Stimulated activated CD4-positive, alpha-beta T cell treated with anti-CD3 and anti-CD28 coated beads, Interleukin-15, amount 100 ng/mL, for 1 hour (primary cell): ENCODE data around the gene TNS3.

Experiments
- DNase-seq, 2 donors: peaks; one replicate each; pipeline ENCODE4 v3.0.0-alpha.2; 2020; ENCODE audit warnings: low read depth in 1 of 2, low spot score in 1 of 2

The TNS3 gene

DNA sequence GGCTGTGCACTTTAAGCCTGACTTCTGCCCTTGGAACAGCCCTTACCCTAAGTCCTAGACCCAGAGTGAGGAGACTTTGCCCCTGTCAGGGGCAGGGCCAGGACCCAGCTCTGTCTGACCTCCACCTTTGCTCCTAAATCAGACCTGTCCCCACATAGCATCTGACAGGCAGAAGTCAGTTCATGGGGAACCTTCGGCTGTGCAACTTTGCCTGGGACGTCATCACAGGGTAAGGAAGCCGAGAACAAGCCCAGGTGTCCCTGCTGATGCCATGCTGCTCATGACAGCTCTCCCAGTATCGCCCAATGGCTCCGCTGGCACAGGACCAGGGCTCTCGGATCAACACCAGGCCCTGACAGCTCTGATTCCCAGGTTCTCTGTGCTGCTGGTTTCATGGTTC lies 55.4 kb downstream of the TNS3 start:
- no peak for DNase-seq

DNA sequence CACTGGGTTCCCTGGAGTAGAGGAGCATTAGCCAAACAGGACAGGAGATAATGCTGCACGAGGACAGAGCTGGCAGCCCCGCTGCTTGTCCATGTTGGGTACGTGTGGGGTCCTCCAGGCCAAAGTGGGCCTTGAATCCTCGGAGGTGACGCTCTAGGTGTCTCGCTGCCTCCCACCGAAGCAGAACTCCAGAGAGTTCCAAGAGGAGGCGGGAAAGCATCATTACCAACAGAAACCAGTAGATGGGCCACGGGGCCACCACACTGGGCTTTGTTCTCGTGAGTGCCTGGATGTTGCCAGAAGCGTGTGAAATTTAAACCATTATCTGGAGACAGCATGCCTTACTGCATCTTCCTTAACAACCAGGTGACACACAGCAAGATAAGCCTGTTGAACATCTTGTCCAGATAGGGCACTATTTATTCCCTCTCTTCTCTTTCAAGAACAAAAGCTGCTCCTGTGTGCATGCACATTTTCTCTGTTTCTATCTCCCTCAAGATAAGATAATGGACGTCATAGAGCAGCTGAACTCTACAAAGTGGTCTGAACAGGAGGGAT lies 56.8 kb downstream of the TNS3 start:
- no peak for DNase-seq

DNA sequence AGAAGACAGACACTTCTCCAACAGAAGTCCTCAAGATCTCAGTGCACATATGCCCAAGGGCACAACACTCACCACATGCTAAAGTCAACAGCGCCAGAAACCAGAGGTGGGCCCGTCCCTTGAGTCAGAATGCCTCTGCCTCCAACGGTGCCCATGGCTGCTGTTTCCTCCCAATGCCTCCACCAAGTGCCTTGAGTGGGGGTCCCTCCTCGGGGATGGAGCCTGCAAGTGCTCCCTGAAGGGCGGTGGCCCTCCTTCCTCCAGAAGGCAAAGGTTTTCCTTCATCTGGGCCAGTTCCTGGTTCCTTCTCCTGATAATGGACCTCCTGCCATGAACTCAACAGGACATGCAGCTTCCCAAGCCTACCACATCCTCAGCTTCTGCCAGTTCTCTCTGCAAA lies 58.5 kb downstream of the TNS3 start:
- DNase-seq, result no peak

DNA sequence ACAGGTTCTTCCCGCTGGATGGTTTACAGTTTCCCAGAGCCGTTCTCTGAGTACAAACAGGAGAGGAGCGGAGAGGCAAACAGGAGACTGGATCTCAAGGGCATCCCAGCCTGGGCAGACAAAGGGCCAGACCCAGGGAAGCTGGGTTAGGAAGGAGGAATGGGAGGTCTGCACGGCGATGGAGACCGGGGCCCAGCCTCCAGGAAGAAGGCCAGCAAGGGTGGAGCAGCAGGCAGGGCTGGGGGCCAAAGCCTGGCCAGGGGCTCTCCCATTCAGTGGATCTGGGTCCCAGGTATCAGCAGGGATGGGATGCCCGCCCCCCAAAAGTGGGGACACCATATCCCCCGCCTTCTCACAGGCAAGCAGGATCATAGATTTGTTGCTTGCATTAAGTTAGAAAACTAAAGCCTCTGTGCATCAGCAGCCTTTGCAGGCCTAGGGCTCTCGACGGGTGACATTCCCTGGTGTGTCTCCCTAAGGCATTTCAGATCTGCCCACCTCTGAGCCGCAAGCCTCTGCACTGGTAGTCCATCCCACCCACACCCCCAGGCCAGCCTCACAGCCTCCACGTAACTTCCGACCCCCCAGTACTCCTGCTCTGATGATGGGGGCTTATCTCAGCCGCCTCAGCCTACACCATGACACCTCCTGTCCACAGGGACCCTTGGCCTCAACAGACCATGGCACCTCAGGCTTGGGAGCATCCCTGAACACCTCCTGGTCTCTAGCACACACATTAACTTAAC lies 59.9 kb downstream of the TNS3 start:
- DNase-seq, result no peak

DNA sequence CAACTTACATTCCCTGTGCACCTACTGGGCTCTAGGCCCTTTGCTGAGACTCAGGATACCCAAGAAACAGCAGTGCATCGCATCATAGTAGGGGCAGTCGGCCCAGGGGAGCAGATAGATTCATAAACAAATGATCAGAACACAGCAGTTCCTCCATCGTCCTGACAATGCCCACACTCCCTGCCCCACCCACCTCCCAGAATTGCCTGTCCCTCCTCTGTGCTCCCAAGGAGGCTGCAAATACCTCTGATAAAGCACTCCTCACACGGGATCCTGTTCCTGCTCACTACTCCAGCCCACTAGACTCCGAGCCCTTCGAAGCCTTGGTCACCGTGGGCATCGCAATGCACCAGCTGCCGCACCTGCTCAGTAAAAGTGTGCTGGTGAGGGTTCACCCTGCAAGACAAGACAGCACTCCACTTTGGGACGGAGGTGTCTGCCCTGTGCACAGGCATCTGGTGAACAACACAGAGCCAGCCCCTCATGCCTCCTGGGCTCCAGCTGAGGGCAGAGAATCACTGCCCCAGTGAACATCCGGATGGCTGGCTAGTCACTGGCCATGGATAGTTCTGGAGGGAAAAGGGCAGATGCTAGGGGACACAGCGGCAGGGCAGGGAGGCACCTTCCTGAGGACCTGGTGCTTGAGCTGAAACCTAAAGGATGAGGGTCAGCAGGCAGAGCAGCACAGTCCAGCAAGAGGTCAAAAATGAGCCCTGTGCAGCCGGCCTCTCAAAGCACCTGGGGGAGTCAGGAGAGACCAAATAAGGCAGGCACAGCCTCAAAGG lies 60.7 kb downstream of the TNS3 start:
- no peak for DNase-seq

DNA sequence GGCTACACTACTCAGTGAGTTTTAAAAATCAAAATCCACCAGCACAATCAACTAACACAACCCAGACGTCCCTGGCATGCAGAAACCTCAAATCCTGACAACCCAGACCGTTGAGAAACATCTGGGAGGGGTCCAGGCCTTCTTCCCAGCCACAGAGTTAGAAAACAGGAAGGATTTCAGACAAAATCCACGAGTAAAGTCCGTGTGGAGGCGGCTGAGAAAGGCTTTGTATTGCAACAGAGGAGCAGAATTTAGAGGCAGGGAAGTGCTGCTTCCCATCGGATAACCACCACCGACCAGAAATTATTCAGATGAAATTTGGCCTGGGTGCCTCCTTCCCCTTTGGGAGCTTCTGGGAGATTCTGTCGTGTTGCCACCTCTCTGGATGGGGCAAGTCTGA lies 61.5 kb downstream of the TNS3 start:
- DNase-seq, result no peak

DNA sequence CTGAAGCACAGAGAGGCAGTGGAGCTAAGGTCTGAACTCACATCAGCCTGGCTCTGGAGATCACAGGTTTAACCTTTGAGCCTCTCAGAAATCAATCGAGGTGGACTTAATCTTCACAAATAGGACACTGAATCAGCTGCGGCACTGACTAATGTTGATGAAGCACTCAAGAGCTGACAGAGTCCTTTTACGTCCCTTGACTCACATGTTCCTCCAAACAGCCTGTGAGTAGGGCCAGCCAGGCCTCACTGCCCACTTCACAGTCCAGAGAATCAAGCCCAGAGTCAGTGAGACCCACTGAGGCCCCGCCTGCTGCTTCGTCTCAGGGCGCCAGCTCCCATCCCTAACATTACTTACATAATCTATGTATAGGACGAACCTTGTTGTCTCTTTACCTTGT lies 63.1 kb downstream of the TNS3 start:
- DNase-seq, result no peak

DNA sequence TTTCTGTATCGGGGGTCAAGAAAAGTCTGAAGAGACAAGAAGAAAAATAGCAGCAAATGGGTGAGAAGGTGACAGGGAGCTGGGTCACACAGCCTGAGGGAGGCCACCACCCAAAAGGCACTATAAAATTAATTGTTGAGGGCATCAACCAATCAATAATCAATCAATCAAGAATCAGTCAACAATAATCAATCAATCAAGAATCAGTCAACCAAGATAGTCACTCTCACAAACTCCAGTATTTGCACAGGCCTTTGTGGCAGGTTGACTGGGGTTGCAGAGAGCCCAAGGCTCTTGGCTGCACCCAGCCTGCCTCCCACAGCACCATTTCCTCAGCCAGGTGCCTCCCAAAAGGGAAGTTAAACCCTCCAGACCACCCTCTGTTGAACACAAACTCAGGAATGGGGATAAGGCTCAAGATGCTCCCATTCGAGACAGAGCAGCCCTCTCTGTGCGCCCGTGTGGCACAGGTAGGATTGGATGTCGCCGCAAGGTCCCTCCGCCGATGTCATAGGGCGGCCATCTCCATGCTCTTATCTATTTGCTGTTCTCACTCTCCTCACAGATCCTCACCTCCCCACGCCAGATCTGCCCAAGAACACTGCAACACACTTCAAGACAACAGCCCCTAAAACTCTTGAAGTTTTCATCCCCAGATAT lies 64.0 kb downstream of the TNS3 start:
- DNase-seq, result no peak

DNA sequence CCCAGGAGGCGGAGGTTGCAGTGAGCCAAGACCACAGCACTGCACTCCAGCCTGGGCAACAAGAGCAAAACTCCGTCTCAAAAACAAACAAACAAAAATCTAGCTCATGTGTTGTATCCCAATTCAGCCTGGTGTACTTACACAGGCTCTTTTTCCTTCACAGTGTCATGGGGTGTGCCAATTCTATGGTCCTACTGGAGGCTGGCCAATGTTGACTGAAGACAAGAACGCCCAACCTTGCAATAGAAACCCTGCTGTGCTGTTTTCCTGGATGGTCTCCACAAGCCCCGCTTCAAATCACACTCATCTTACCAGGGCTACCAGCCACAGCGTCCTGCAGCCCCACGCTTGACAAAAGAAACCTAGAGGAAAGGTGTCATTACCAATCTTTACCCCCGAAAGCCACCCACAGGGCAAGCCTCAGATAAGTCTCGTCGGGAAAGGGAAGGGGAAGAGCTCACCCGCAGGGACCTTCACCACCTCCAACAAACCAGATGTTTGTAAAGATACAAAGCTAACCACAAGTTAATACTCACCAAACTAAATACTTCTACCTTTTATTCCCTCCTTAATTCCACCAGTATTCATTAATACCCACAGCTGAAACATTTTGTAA lies 64.8 kb downstream of the TNS3 start:
- no peak for DNase-seq

DNA sequence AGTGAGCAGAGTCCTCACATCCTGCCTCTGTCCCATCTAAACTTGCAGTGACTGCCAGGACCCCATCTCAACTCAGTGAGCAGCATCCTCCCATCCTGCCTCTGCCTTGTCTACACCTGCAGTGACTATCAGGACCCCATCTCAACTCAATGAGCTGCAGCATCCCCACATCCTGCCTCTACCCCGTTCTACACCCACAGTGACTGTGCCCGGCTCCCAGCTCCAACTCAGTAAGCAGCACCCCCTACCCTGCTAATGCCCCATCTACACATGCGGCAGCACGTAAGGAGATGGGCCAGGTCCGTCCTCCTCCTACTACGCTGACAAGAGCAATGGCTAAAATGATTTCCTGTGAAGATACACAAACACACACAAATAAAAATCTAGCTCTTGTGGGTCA lies 65.5 kb downstream of the TNS3 start:
- no peak for DNase-seq

DNA sequence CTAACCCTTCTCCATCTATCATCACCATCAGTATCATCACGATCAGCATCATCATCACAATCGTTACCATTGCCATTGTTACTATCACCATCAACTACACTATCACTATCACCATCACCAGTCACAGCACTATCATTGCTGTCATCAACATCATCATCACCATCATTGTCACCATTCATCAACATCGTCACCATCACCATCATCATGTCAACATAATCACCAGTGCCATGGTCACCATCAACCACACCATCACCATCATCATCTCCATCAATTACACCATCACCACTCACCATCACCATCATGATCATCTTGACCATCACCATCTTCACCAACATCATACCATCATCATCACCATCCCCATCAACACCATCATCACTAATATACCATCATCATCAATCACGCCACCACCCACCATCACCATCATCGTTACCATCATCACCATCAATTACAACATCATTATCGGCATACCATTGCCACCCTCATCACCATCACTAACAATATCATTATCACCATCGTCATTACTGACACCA lies 66.5 kb downstream of the TNS3 start:
- no peak for DNase-seq

DNA sequence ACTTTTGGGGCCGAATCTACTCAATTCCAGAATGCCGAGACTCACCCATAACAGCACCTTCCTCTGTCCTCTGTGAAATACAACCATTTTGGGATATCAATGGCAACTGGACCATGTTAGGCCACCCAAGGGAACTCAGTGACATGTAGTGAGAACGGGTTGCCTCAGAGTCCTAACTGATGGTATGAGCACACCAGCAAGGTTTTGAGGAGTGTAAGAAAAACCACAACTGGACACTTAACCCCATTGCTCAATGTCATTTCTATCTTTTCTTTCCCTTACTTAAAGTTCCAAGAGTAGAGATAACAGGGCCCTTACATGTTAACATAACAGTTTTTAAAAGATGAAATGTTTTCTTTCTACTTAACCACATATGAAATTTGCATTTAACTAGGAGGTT lies 67.1 kb downstream of the TNS3 start:
- DNase-seq, result no peak

DNA sequence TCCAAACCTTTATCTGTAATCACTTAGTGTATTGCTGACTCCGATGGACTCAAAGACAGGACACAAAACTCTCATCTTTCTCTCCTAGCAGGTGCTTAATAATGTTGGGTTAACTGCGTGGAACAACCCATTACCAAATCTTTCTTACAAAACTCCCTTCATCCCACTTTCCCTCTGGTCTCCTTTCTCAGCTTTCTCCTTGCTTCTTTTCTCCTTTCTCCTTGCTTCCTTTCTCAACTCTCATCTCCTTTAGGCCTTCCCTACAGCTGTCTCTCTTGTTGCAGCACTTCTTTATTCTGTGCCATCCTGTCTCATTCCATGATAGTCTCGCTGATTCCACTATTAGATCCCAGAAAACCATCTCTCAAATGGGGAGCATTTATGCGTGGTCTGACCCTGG lies 67.5 kb downstream of the TNS3 start:
- DNase-seq, result no peak

DNA sequence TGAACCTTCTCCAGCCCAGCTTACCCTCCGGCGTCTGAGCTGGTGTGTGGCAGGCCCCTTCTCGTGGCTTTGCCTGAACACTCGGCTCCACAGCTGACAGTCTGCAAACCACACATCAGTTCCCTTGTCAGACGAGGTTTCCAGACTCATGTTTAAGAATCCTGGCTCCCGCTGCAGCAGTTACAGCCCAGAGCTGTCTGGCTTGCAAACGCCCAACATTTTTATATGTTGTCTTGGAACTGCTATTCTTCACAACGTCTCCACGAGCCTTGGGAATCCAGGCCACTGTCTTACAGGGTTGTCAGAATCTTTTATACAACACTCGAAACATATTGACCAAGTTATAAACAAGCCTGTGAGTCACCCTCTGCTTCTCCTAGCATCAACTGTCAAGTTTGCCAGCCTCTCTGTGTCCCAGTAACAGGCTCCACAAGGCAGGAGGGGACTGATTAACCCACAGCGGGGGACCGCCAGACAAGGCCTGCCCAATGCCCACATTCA lies 68.1 kb downstream of the TNS3 start:
- DNase-seq, result no peak

DNA sequence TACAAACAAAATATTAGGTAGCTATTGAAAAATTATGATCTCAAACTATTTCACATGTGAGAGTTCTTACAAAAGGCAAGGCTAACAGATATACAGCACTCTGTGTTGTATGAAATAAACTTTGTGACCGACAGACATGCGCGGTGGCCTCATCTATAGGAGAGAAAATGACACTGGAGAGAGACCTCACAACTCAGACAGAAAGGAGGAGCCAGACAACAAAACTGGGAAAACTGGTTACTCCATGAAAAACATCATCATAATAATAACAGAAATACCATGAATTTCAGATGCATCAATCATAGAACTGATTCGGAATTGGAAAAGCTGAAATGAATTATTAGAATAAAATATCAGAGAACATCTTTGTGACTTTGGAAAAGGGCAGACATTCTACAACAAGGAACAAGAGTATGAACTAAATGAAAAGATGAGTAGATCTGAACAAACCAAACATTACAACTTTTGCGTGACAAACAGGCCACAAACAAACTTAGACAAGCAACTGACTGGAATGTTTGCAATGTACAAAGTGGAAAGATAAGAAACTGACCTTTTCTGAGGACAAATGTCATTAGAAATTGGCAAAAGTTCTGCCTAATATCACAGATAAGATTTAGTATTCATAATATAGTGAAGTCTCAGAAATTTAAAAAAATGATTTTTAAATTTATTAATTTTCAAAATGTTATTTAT lies 69.3 kb downstream of the TNS3 start:
- DNase-seq, result no peak

DNA sequence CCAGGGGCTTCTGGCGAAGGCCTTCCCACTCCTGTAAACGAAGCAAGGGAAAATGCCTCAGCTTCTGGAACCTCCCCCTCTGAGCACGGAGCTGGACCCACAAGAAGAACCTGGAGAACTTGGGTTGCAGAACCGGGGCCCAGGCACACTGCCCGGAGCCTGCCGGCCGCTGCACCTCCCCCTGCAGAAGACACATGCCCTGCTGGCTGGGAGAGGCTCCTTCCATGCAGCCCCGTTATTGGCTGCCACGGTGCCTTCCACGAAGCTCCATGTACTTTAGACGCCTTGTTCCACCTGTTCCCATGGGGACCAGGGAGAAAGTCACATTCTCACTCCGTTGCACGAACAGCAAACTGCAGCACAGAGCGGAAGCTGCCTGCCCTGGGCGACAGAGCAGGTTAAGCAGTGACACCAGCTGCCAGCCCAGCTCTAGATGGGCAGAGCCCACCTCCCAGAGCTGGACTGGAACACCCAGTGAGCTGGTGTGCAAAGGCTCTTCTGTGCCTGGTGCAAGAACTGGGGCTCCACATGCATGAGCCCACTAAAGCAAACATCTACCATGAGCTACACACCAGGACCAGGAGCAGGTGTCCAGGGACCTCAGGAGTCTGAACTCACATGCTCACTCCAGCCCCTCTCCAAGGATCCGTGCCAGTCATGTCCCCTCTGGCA lies 70.1 kb downstream of the TNS3 start:
- no peak for DNase-seq

DNA sequence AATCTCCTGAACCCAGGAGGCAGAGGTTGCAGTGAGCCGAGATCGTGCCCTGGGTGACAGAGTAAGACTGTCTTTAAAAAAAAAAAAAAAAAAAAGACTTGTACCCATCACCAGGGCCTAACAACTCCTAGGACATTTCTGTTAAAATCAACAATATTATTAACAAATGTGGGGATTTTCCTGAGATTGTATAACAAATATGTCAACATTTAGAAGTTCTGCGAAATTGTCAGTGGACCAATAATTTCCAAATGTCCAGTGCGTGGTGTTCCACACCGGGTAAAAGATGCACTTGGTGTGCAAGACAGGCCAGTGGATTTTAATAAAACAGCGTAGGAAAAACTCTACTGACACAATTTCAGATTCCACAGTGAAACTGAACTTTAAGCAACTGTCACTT lies 71.1 kb downstream of the TNS3 start:
- no peak for DNase-seq

DNA sequence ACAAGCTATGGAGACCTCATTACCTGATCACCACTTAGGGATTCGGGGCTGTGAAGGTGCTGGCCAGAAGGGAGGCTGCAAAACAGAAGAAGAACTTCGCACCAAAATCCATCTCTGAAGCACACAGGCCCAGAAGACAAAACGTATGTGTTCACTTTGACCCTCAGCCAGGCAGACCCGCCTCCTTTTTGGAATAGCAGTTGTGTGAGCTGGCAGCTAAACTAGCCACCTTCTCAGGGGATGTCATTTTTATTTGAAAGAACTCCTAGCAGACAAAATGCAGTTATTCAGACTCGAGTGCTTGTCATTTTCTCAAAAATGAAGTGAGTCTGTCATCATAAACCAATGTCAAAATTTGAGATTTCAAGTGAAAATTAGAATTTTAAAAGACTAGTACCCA lies 71.7 kb downstream of the TNS3 start:
- DNase-seq, result no peak

DNA sequence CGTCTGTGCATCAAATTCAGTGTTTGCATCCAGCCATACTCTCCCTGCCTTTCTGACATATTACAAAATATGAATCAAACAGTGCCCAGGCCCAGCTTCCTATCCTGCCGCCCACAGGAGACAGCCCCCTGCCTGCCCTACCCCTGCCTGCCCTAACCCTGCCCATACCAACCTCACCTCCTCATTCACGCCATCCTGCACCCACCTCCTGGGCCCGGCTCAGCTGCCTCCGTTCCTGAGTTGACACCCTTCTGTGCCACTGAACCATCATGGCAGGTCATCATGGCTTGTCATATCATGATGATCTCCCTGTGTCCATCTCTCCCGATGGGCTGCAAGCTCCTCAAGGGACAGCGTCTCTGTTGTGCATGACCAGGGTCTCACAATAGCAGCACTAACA lies 72.3 kb downstream of the TNS3 start:
- DNase-seq, result no peak
